Endothelial cell of umbilical vein (primary cell): ENCODE results near the gene DST.

Source experiments
- EZH2 ChIP-seq: IDR thresholded peaks from 2 replicates; pipeline ENCODE4 v1.6.1; 2012; ENCODE audit warnings: borderline replicate concordance, low read depth, mild to moderate bottlenecking, moderate library complexity, low read length, inconsistent platforms; ENCODE audit not compliant: severe bottlenecking
- FOS ChIP-seq: IDR thresholded peaks from 2 replicates; pipeline ENCODE4 v1.6.1; 2011; ENCODE audit warnings: mild to moderate bottlenecking, low read length, moderate library complexity, borderline replicate concordance; ENCODE audit not compliant: insufficient read depth
- MYC ChIP-seq: IDR thresholded peaks from one replicate; pipeline ENCODE4 v1.6.1; 2011; ENCODE audit warnings: mild to moderate bottlenecking, low read depth, low read length
- POLR2A ChIP-seq: IDR thresholded peaks from 2 replicates; pipeline ENCODE4 v1.6.1; 2012; ENCODE audit warnings: low read depth, mild to moderate bottlenecking, control low read depth, low read length
- POLR2AphosphoS5 ChIP-seq: IDR thresholded peaks from 2 replicates; pipeline ENCODE4 v1.6.1; 2012; ENCODE audit warnings: low read depth, mild to moderate bottlenecking, control low read depth, low read length, moderate library complexity; ENCODE audit not compliant: insufficient read depth
- TF ChIP-seq, protein P1 (sequence below), 2 donors: IDR thresholded peaks; 1 replicate in 1 of 2; 2 replicates in 1 of 2; pipeline ENCODE4 v1.5.1; 2011; ENCODE audit warnings: low read length in 2 of 2, mild to moderate bottlenecking in 2 of 2, moderate library complexity in 2 of 2, control low read depth in 1 of 2, inconsistent platforms in 1 of 2, low read depth in 1 of 2; ENCODE audit not compliant: insufficient read depth in 1 of 2; ENCODE audit errors: extremely low read depth in 1 of 2
- TF ChIP-seq, protein P2 (sequence below): IDR thresholded peaks from 2 replicates; pipeline ENCODE4 v1.6.1; 2011; ENCODE audit not compliant: insufficient read depth, insufficient read length

DNA sequence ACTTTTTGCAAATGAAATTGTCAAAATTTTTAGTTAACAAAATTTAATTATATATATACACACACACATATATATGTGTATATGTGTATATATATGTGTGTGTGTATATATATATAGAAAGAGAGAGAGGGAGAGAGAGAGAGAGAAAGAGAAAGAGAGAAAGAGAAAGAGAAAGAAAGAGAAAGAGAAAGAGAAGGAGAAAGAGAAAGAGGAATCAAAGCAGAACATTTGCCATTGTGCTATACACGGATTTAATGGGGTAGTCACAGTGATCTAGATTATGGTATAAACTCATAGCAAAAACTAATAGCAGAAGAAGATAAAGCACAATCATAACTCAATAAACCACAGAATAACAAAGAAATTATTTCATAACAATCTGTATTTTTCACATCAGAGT lies 126.7 kb downstream of the DST start:
- no peak for TF ChIP-seq POLR2A
- TF ChIP-seq, protein P1, sequence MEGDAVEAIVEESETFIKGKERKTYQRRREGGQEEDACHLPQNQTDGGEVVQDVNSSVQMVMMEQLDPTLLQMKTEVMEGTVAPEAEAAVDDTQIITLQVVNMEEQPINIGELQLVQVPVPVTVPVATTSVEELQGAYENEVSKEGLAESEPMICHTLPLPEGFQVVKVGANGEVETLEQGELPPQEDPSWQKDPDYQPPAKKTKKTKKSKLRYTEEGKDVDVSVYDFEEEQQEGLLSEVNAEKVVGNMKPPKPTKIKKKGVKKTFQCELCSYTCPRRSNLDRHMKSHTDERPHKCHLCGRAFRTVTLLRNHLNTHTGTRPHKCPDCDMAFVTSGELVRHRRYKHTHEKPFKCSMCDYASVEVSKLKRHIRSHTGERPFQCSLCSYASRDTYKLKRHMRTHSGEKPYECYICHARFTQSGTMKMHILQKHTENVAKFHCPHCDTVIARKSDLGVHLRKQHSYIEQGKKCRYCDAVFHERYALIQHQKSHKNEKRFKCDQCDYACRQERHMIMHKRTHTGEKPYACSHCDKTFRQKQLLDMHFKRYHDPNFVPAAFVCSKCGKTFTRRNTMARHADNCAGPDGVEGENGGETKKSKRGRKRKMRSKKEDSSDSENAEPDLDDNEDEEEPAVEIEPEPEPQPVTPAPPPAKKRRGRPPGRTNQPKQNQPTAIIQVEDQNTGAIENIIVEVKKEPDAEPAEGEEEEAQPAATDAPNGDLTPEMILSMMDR (IDR thresholded peaks at IDR 0.05; ENCODE audit: extremely low read depth in 1 of 2, insufficient read depth in 1 of 2, low read depth in 1 of 2, low read length in 2 of 2): no peak
- no peak for TF ChIP-seq EZH2
- TF ChIP-seq, protein P2, sequence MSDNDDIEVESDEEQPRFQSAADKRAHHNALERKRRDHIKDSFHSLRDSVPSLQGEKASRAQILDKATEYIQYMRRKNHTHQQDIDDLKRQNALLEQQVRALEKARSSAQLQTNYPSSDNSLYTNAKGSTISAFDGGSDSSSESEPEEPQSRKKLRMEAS: no peak
- TF ChIP-seq POLR2AphosphoS5: no peak
- TF ChIP-seq FOS: no peak
- TF ChIP-seq MYC: no peak
